Lung (tissue), 12 donors: ENCODE results near the gene NUFIP1. TPM values are rescaled to one million over a fixed set of nuclear protein-coding genes. Genes with fewer than 3 reads are reported as not detected.
A peak's percentile ranks its signal among the peaks of the same experiment; 100 is the strongest.

Source experiments
- ATAC-seq: fragments of 200-7000 bp; cut with Tn5 transposase; one replicate; pipeline ENCODE4 v1.9.1; 2020; ENCODE audit warnings: moderate number of reproducible peaks; ENCODE audit not compliant: insufficient read depth, low FRiP score
- DNase-seq, 3 donors: peaks; one replicate each; pipeline ENCODE4 v3.0.0-alpha.2; 2013 to 2017
- H3K27ac ChIP-seq, 2 donors: one replicate each; pipeline ENCODE4 v1.5.1; 2013; ENCODE audit warnings: mild to moderate bottlenecking in 2 of 2, moderate library complexity in 2 of 2, control low read depth in 1 of 2, inconsistent platforms in 1 of 2, low read depth in 1 of 2, low read length in 1 of 2
- H3K27me3 ChIP-seq, 3 donors: one replicate each; pipeline ENCODE4 v1.5.1; 2013; ENCODE audit warnings: low read length in 2 of 3; ENCODE audit not compliant: control insufficient read depth in 3 of 3, insufficient read depth in 3 of 3
- H3K36me3 ChIP-seq, 4 donors: one replicate each; pipeline ENCODE4 v1.5.1; 2013; ENCODE audit warnings: low read length in 4 of 4, mild to moderate bottlenecking in 1 of 4, moderate library complexity in 1 of 4; ENCODE audit not compliant: control insufficient read depth in 4 of 4, insufficient read depth in 4 of 4
- H3K4me1 ChIP-seq, 5 donors: one replicate each; pipeline ENCODE4 v1.5.1; 2013; ENCODE audit warnings: low read length in 5 of 5, mild to moderate bottlenecking in 2 of 5, moderate library complexity in 1 of 5; ENCODE audit not compliant: control insufficient read depth in 5 of 5, insufficient read depth in 5 of 5
- H3K4me3 ChIP-seq: one replicate; pipeline ENCODE4 v1.5.1; 2013; ENCODE audit warnings: mild to moderate bottlenecking, control low read depth, moderate library complexity
- H3K9ac ChIP-seq, 2 donors: one replicate each; pipeline ENCODE4 v1.5.1; 2013; ENCODE audit warnings: low read length in 2 of 2, control low read depth in 1 of 2; ENCODE audit not compliant: insufficient read depth in 1 of 2
- H3K9me3 ChIP-seq, 4 donors: one replicate each; pipeline ENCODE4 v1.5.1; 2013; ENCODE audit warnings: low read length in 3 of 4, mild to moderate bottlenecking in 1 of 4, moderate library complexity in 1 of 4; ENCODE audit not compliant: control insufficient read depth in 4 of 4, insufficient read depth in 3 of 4
- WGBS, 2 donors: extraction: QIAGEN DNeasy Blood & Tissue Kit; methylation state at CpG; one replicate each; pipeline ENCODE4 v1.1.7; 2013; 5-methylcytosine and 5-hydroxymethylcytosine counted together
- polyA plus RNA-seq, 2 donors: library from polyadenylated mRNA; stranded (reverse); fragments of 200-250 nt; gene quantifications; one replicate each; pipeline ENCODE4 v1.2.1, GENCODE V29; 2013
- total RNA-seq, 2 donors: library from RNA; depleted of rRNA in 1 of 2; stranded (reverse); fragments of >200 nt in 1 of 2; gene quantifications; one replicate each; pipeline ENCODE4 v1.2.1, GENCODE V29; 2014 to 2021
- TF ChIP-seq, protein P1 (sequence below): IDR thresholded peaks from 2 replicates; pipeline ENCODE4 v1.5.1; 2012; ENCODE audit warnings: mild to moderate bottlenecking; ENCODE audit errors: control extremely low read depth, extremely low read depth
- donor health status: control.
- donor health status: control.
- donor health status: Bipolar disorder and iron deficiency.
- donor health status: healthy.
- donor health status: DM: yes; HTN: yes; CAD: no.

Gene NUFIP1
- total and polyA plus RNA-seq, 4 donors, result 2.9 to 5.0 (median 3.5) TPM

- H3K4me1 ChIP-seq, result peaks cover 0 to 7% (median 0%) of the 10 kb centered on the region in 5 donors
- no peaks in the 10 kb centered on the region for H3K36me3 ChIP-seq
- ATAC-seq (no peak), DNase-seq (no peak)
- TF ChIP-seq, protein P1, sequence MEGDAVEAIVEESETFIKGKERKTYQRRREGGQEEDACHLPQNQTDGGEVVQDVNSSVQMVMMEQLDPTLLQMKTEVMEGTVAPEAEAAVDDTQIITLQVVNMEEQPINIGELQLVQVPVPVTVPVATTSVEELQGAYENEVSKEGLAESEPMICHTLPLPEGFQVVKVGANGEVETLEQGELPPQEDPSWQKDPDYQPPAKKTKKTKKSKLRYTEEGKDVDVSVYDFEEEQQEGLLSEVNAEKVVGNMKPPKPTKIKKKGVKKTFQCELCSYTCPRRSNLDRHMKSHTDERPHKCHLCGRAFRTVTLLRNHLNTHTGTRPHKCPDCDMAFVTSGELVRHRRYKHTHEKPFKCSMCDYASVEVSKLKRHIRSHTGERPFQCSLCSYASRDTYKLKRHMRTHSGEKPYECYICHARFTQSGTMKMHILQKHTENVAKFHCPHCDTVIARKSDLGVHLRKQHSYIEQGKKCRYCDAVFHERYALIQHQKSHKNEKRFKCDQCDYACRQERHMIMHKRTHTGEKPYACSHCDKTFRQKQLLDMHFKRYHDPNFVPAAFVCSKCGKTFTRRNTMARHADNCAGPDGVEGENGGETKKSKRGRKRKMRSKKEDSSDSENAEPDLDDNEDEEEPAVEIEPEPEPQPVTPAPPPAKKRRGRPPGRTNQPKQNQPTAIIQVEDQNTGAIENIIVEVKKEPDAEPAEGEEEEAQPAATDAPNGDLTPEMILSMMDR, result no peak
- WGBS, 2 donors, result 51 to 81% methylated on average over 5 of the region's 5 CpGs
- H3K4me3 ChIP-seq, result no peak overlapping the region
- H3K9ac ChIP-seq, result peak overlapping the region in 1 of 2 donors; percentile 32
- H3K27ac ChIP-seq, result peak overlapping the region in 1 of 2 donors; percentile 75
- H3K27me3 ChIP-seq, result no peaks in the 10 kb centered on the region
- H3K9me3 ChIP-seq, result no peaks in the 10 kb centered on the region
These were observed 57.0 kb downstream of the NUFIP1 start for GRCh38 chr13:44932171-44932849.

DNA sequence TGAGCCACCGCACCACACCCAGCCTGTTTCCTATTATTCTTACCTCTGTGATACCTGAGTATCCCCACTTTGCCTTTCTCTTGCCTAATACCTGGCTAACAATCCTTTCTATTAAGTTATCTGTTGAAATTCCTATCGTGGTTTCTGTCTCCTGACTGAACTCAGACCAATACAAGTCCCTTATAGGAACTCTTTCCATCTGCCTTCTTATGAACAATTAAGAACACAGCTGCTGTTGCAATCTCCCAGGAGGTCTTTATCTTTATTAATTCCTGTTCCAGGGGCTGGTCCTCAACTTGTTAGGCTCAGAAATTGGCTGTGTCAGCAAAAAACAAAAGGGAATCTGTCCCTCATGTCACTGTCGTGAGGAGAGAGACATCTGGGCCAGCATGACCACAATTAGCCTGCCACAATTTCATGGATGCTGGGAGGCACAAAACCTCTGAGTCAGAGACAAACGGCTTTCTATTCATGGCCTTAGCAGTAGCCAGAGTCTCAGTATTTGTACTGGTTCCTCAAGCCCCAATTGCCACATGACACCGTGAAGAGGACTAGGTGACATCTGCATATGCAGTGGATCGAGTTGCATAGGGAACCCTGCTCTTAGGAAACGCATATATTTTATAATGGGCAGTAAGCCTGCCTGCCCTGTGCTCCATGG is 58.2 kb downstream of the NUFIP1 start:
- 81 to 85% methylated on average over 7 of the region's 7 CpGs for WGBS, 2 donors
- Histone ChIP-seq H3K36me3 (no peaks in the 10 kb centered on the region), H3K4me1 (peaks cover 0 to 7% (median 0%) of the 10 kb centered on the region in 5 donors), H3K27me3 (no peaks in the 10 kb centered on the region), H3K4me3 (no peak overlapping the region), H3K27ac (no peak overlapping the region), H3K9ac (no peak overlapping the region), H3K9me3 (no peaks in the 10 kb centered on the region)
- DNase-seq (no peak), ATAC-seq (no peak)
- TF ChIP-seq, protein P1, result no peak

GRCh38 chr13:44930280-44930679 is 59.0 kb downstream of the NUFIP1 start:
- 79% methylated on average over 3 of the region's 3 CpGs for WGBS, 2 donors
- no peaks in the 10 kb centered on the region for H3K27me3 ChIP-seq
- no peak for DNase-seq
- ATAC-seq, result no peak
- H3K9ac ChIP-seq, result no peak overlapping the region
- TF ChIP-seq, protein P1, result no peak
- no peaks in the 10 kb centered on the region for H3K9me3 ChIP-seq
- H3K36me3 ChIP-seq, result no peaks in the 10 kb centered on the region
- H3K4me3 ChIP-seq, result no peak overlapping the region
- peak overlapping the region in 1 of 2 donors; percentile 40 for H3K27ac ChIP-seq
- peaks cover 0 to 7% (median 0%) of the 10 kb centered on the region in 5 donors for H3K4me1 ChIP-seq
